ENCODE data around the gene KIF17.

Gene KIF17

GRCh38 chr1:20732588-20733359 is 15.0 kb upstream of the KIF17 start, which contains the start of gene SH2D5:
Gene SH2D5 (minus strand): TSS chr1:20732703. CDS start chr1:20728044, 4,659 bp downstream.
- no peaks in the 10 kb centered on the region for H3K9me3 Mint-ChIP-seq
- peaks cover 57% of the 10 kb centered on the region for H3K27me3 Mint-ChIP-seq (ENCODE audit: low read depth)
- peaks cover 7% of the 10 kb centered on the region for H3K36me3 Mint-ChIP-seq (ENCODE audit: low read depth)
- peaks cover 9% of the 10 kb centered on the region for H3K4me1 Mint-ChIP-seq
- peak; percentile 22 to 43 (median 24) for TF ChIP-seq CTCF (IDR thresholded peaks at IDR 0.05; ENCODE audit: unreplicated experiment in 3 of 3)
- peak within 1 kb of the TSS; percentile 79 to 86 (median 85) for H3K4me3 Mint-ChIP-seq
- peak within 1 kb of the TSS in 2 of 3 experiments; percentile 20 to 27 for H3K27ac Mint-ChIP-seq

- H3K4me1 Mint-ChIP-seq, result peaks cover 9% of the 10 kb centered on the region
- peaks cover 1% of the 10 kb centered on the region for H3K36me3 Mint-ChIP-seq (ENCODE audit: low read depth)
- peaks cover 61% of the 10 kb centered on the region for H3K27me3 Mint-ChIP-seq (ENCODE audit: low read depth)
- no peak for TF ChIP-seq CTCF (IDR thresholded peaks at IDR 0.05; ENCODE audit: unreplicated experiment in 3 of 3)
- peak overlapping the region; percentile 79 to 86 (median 85) for H3K4me3 Mint-ChIP-seq
- no peaks in the 10 kb centered on the region for H3K9me3 Mint-ChIP-seq
- no peak overlapping the region for H3K27ac Mint-ChIP-seq
These were observed 14.3 kb upstream of the KIF17 start for GRCh38 chr1:20732071-20732587.

GRCh38 chr1:20731057-20731991 is 13.5 kb upstream of the KIF17 start:
- H3K4me1 Mint-ChIP-seq, result peaks cover 9% of the 10 kb centered on the region
- H3K27me3 Mint-ChIP-seq (ENCODE audit: low read depth), result peaks cover 61% of the 10 kb centered on the region
- H3K27ac Mint-ChIP-seq, result no peak overlapping the region
- TF ChIP-seq CTCF (IDR thresholded peaks at IDR 0.05; ENCODE audit: unreplicated experiment in 3 of 3), result no peak
- H3K9me3 Mint-ChIP-seq, result no peaks in the 10 kb centered on the region
- no peaks in the 10 kb centered on the region for H3K36me3 Mint-ChIP-seq (ENCODE audit: low read depth)
- H3K4me3 Mint-ChIP-seq, result peak overlapping the region; percentile 57 to 75 (median 75)

- H3K4me1 Mint-ChIP-seq, result peaks cover 9% of the 10 kb centered on the region
- H3K36me3 Mint-ChIP-seq (ENCODE audit: low read depth), result no peaks in the 10 kb centered on the region
- no peak for TF ChIP-seq CTCF (IDR thresholded peaks at IDR 0.05; ENCODE audit: unreplicated experiment in 3 of 3)
- no peaks in the 10 kb centered on the region for H3K9me3 Mint-ChIP-seq
- H3K27ac Mint-ChIP-seq, result no peak overlapping the region
- H3K27me3 Mint-ChIP-seq (ENCODE audit: low read depth), result peaks cover 64% of the 10 kb centered on the region
- H3K4me3 Mint-ChIP-seq, result peak overlapping the region; percentile 57 to 75 (median 75)
These were observed 12.9 kb upstream of the KIF17 start for GRCh38 chr1:20730690-20731056.

GRCh38 chr1:20729990-20730689 is 12.3 kb upstream of the KIF17 start:
- Mint-ChIP-seq H3K27ac (no peak overlapping the region), H3K27me3 (ENCODE audit: low read depth) (peaks cover 67% of the 10 kb centered on the region), H3K9me3 (no peaks in the 10 kb centered on the region), H3K4me3 (peak overlapping the region; percentile 75 to 78 (median 75)), H3K4me1 (peaks cover 9% of the 10 kb centered on the region), H3K36me3 (ENCODE audit: low read depth) (no peaks in the 10 kb centered on the region)
- no peak for TF ChIP-seq CTCF (IDR thresholded peaks at IDR 0.05; ENCODE audit: unreplicated experiment in 3 of 3)
